HepG2 (cell line): ENCODE measurements around the gene ESPN. TPM values are rescaled to one million over a fixed set of nuclear protein-coding genes. Genes with fewer than 3 reads are reported as not detected.

Experiments used
- ARNT ChIP-seq: fragments of 450-650 bp; IDR thresholded peaks from 2 replicates; pipeline ENCODE4 v1.6.1; 2017
- BHLHE40 ChIP-seq: IDR thresholded peaks from 2 replicates; pipeline ENCODE4 v1.6.1; 2011; ENCODE audit warnings: low read length, improper control_type of control experiment
- FOSL2 ChIP-seq: sonication (generic); formaldehyde crosslinking; IDR thresholded peaks from 2 replicates; pipeline ENCODE4 v1.4.0; 2020; ENCODE audit warnings: missing genetic modification reagents
- GMEB1 ChIP-seq: sonication (generic); formaldehyde crosslinking; IDR thresholded peaks from 2 replicates; pipeline ENCODE4 v1.5.1; 2020; ENCODE audit warnings: missing genetic modification reagents, mild to moderate bottlenecking, borderline replicate concordance
- HNRNPLL ChIP-seq: fragments of 200-400 bp; formaldehyde crosslinking; IDR thresholded peaks from 2 replicates; pipeline ENCODE4 v1.6.1; 2017; ENCODE audit warnings: mild to moderate bottlenecking, low read depth, low read length; ENCODE audit not compliant: poor library complexity, severe bottlenecking
- MAFF ChIP-seq: IDR thresholded peaks from 2 replicates; pipeline ENCODE4 v1.6.1; 2011; ENCODE audit warnings: low read depth, low read length, improper control_type of control experiment
- NR2F2 ChIP-seq: IDR thresholded peaks from 2 replicates; pipeline ENCODE4 v1.6.1; 2012; ENCODE audit warnings: low read depth, inconsistent platforms, borderline replicate concordance
- RORA ChIP-seq: sonication (generic); formaldehyde crosslinking; IDR thresholded peaks from 2 replicates; pipeline ENCODE4 v1.5.0; 2020; ENCODE audit warnings: mild to moderate bottlenecking, missing genetic modification reagents, moderate library complexity
- SALL1 ChIP-seq: sonication (generic); formaldehyde crosslinking; IDR thresholded peaks from 2 replicates; pipeline ENCODE4 v1.8.0; 2022; ENCODE audit warnings: mild to moderate bottlenecking, missing genetic modification reagents
- SATB2 ChIP-seq: sonication (generic); formaldehyde crosslinking; IDR thresholded peaks from 2 replicates; pipeline ENCODE4 v1.5.0; 2020; ENCODE audit warnings: missing genetic modification reagents
- SETDB1 ChIP-seq: sonication (generic); formaldehyde crosslinking; IDR thresholded peaks from 2 replicates; pipeline ENCODE4 v1.5.1; 2020; ENCODE audit warnings: missing genetic modification reagents, mild to moderate bottlenecking, borderline replicate concordance
- SIN3B ChIP-seq: fragments of 150-350 bp; IDR thresholded peaks from 2 replicates; pipeline ENCODE4 v1.6.1; 2014; ENCODE audit warnings: low read length
- TAF15 ChIP-seq: fragments of 200-400 bp; formaldehyde crosslinking; IDR thresholded peaks from one replicate; pipeline ENCODE4 v1.6.1; 2018; ENCODE audit warnings: mild to moderate bottlenecking, low read depth, low read length; ENCODE audit not compliant: poor library complexity, severe bottlenecking
- TARDBP ChIP-seq: sonication (generic); formaldehyde crosslinking; IDR thresholded peaks from 2 replicates; pipeline ENCODE4 v1.8.0; 2022; ENCODE audit warnings: mild to moderate bottlenecking, missing genetic modification reagents
- YEATS4 ChIP-seq: sonication (generic); formaldehyde crosslinking; IDR thresholded peaks from 2 replicates; pipeline ENCODE4 v1.4.0; 2020; ENCODE audit warnings: missing genetic modification reagents, borderline replicate concordance
- ZEB1 ChIP-seq: IDR thresholded peaks from 2 replicates; pipeline ENCODE4 v1.6.1; 2012; ENCODE audit warnings: mild to moderate bottlenecking, low read depth, inconsistent platforms; ENCODE audit not compliant: insufficient replicate concordance
- ZNF235 ChIP-seq: sonication (generic); formaldehyde crosslinking; IDR thresholded peaks from 2 replicates; pipeline ENCODE4 v1.8.1; 2023; ENCODE audit warnings: mild to moderate bottlenecking, missing genetic modification reagents, borderline replicate concordance
- ZNF430 ChIP-seq: sonication (generic); formaldehyde crosslinking; IDR thresholded peaks from 2 replicates; pipeline ENCODE4 v1.9.0; 2021; ENCODE audit warnings: mild to moderate bottlenecking, missing genetic modification reagents
- ZNF501 ChIP-seq: sonication (generic); formaldehyde crosslinking; IDR thresholded peaks from 2 replicates; pipeline ENCODE4 v1.5.1; 2020; ENCODE audit warnings: mild to moderate bottlenecking, moderate library complexity, missing genetic modification reagents
- ZNF564 ChIP-seq: sonication (generic); formaldehyde crosslinking; IDR thresholded peaks from 2 replicates; pipeline ENCODE4 v1.8.1; 2023; ENCODE audit warnings: mild to moderate bottlenecking, missing genetic modification reagents
- ZNF782 ChIP-seq: sonication (generic); formaldehyde crosslinking; IDR thresholded peaks from 2 replicates; pipeline ENCODE4 v1.4.0; 2020; ENCODE audit warnings: missing genetic modification reagents, mild to moderate bottlenecking, borderline replicate concordance
- ZNF790 ChIP-seq: sonication (generic); formaldehyde crosslinking; IDR thresholded peaks from 2 replicates; pipeline ENCODE4 v1.8.0; 2022; ENCODE audit warnings: missing genetic modification reagents, mild to moderate bottlenecking, borderline replicate concordance
- polyA plus RNA-seq, 8 experiments: library from polyadenylated mRNA; depleted of rRNA in 3 of 8; stranded (reverse) in 7 of 8; unstranded in 1 of 8; fragments of >200 nt; fragmentation: Illumina TruSeq in 4 of 8; extraction: Trizol in 4 of 8; gene quantifications; 2 replicates each; pipeline versions ENCODE4 v1.2.1 to v1.2.3, GENCODE V29; 2011 to 2016; ENCODE audit warnings: low read depth in 4 of 8, missing spikeins in 1 of 8, mixed read lengths in 1 of 8; ENCODE audit not compliant: insufficient read depth in 1 of 8
- total RNA-seq, 5 experiments: library from RNA; depleted of rRNA; stranded (reverse); fragments of >200 nt; fragmentation: Illumina TruSeq; extraction: Trizol; gene quantifications; 2 replicates each; pipeline ENCODE4 v1.2.3, GENCODE V29; 2016; ENCODE audit warnings: low read depth in 1 of 5
- TF ChIP-seq, protein P1 (sequence below): sonication (generic); formaldehyde crosslinking; IDR thresholded peaks from 2 replicates; pipeline ENCODE4 v1.5.0; 2020; ENCODE audit warnings: mild to moderate bottlenecking, missing genetic modification reagents, borderline replicate concordance
- TF ChIP-seq, protein P2 (sequence below): sonication (generic); formaldehyde crosslinking; IDR thresholded peaks from 2 replicates; pipeline ENCODE4 v1.5.1; 2020; ENCODE audit warnings: mild to moderate bottlenecking, missing genetic modification reagents, borderline replicate concordance

Gene ESPN
- total and polyA plus RNA-seq, 2 of the 13 experiments (the other 11 are each of a cell fraction or from before 2014, with no cell fraction given), result 48.6 to 54.2 TPM

GRCh38 chr1:6461538-6462411 lies 37.2 kb downstream of the ESPN start (continued):
- TF ChIP-seq YEATS4, result no peak
- TF ChIP-seq NR2F2, result no peak
- TF ChIP-seq ZNF235 (CRISPR knock-in tag), result no peak
- no peak for TF ChIP-seq SETDB1 (CRISPR knock-in tag)
- TF ChIP-seq, protein P1, sequence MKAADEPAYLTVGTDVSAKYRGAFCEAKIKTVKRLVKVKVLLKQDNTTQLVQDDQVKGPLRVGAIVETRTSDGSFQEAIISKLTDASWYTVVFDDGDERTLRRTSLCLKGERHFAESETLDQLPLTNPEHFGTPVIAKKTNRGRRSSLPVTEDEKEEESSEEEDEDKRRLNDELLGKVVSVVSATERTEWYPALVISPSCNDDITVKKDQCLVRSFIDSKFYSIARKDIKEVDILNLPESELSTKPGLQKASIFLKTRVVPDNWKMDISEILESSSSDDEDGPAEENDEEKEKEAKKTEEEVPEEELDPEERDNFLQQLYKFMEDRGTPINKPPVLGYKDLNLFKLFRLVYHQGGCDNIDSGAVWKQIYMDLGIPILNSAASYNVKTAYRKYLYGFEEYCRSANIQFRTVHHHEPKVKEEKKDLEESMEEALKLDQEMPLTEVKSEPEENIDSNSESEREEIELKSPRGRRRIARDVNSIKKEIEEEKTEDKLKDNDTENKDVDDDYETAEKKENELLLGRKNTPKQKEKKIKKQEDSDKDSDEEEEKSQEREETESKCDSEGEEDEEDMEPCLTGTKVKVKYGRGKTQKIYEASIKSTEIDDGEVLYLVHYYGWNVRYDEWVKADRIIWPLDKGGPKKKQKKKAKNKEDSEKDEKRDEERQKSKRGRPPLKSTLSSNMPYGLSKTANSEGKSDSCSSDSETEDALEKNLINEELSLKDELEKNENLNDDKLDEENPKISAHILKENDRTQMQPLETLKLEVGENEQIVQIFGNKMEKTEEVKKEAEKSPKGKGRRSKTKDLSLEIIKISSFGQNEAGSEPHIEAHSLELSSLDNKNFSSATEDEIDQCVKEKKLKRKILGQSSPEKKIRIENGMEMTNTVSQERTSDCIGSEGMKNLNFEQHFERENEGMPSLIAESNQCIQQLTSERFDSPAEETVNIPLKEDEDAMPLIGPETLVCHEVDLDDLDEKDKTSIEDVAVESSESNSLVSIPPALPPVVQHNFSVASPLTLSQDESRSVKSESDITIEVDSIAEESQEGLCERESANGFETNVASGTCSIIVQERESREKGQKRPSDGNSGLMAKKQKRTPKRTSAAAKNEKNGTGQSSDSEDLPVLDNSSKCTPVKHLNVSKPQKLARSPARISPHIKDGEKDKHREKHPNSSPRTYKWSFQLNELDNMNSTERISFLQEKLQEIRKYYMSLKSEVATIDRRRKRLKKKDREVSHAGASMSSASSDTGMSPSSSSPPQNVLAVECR (CRISPR knock-in tag), result peak; percentile 50; the same call in 1 of the 2 replicates
- TF ChIP-seq ZEB1, result no peak
- TF ChIP-seq HNRNPLL, result no peak
- no peak for TF ChIP-seq BHLHE40
- TF ChIP-seq TAF15, result no peak
- no peak for TF ChIP-seq FOSL2 (CRISPR knock-in tag)
- TF ChIP-seq GMEB1, result 0 out of 2 replicates have a peak, but pooled peaks have one; percentile 43
- TF ChIP-seq SALL1 (CRISPR knock-in tag), result no peak
- TF ChIP-seq ZNF782 (CRISPR knock-in tag), result no peak
- no peak for TF ChIP-seq ZNF430 (CRISPR knock-in tag)
- no peak for TF ChIP-seq RORA (CRISPR knock-in tag)
- no peak for TF ChIP-seq ARNT
- no peak for TF ChIP-seq SIN3B
- TF ChIP-seq SATB2, result no peak
- no peak for TF ChIP-seq ZNF790 (CRISPR knock-in tag)
- TF ChIP-seq MAFF, result no peak
- TF ChIP-seq, protein P2, sequence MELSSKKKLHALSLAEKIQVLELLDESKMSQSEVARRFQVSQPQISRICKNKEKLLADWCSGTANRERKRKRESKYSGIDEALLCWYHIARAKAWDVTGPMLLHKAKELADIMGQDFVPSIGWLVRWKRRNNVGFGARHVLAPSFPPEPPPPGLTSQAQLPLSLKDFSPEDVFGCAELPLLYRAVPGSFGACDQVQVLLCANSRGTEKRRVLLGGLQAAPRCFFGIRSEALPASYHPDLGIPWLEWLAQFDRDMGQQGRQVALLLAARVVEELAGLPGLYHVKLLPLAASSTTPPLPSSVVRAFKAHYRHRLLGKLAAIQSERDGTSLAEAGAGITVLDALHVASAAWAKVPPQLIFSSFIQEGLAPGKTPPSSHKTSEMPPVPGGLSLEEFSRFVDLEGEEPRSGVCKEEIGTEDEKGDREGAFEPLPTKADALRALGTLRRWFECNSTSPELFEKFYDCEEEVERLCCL (CRISPR knock-in tag), result no peak
- TF ChIP-seq ZNF564 (CRISPR knock-in tag), result no peak
- no peak for TF ChIP-seq TARDBP (CRISPR knock-in tag)
- 0 out of 2 replicates have a peak, but pooled peaks have one; percentile 35 for TF ChIP-seq ZNF501 (CRISPR knock-in tag)
